K562 (cell line): ENCODE measurements around the gene TIGD7. TPM values are rescaled to one million over a fixed set of nuclear protein-coding genes. Genes with fewer than 3 reads are reported as not detected.

Source experiments
- BCLAF1 ChIP-seq, 2 experiments: fragments of 450-650 bp in 1 of 2; IDR thresholded peaks; 2 replicates each; pipeline ENCODE4 v1.6.1; 2011 to 2017; ENCODE audit warnings: low read depth in 2 of 2, antibody characterized with exemption in 1 of 2, borderline replicate concordance in 1 of 2, low read length in 1 of 2, mild to moderate bottlenecking in 1 of 2, mixed read lengths in 1 of 2; ENCODE audit not compliant: control insufficient read depth in 1 of 2
- CBX2 ChIP-seq: fragments of 200-600 bp; sonication (generic); IDR thresholded peaks from one replicate; pipeline ENCODE4 v1.6.1; 2012; ENCODE audit warnings: mild to moderate bottlenecking, low read length, inconsistent platforms; ENCODE audit not compliant: insufficient read depth, poor library complexity, severe bottlenecking
- CEBPB ChIP-seq: fragments of 450-650 bp; IDR thresholded peaks from 2 replicates; pipeline ENCODE4 v1.6.1; 2016; ENCODE audit warnings: missing genetic modification characterization, missing compliant biosample characterization
- DMBX1 ChIP-seq: fragments of 250-450 bp; sonication (Bioruptor Pico); IDR thresholded peaks from 2 replicates; pipeline ENCODE4 v1.8.0; 2022; ENCODE audit warnings: inconsistent platforms, mild to moderate bottlenecking, moderate library complexity, borderline replicate concordance
- FOXJ2 ChIP-seq: fragments of 200-800 bp; sonication (Bioruptor generic); IDR thresholded peaks from 2 replicates; pipeline ENCODE4 v1.6.1; 2016; ENCODE audit warnings: missing genetic modification characterization, missing compliant biosample characterization
- GABPA ChIP-seq: fragments of 200-800 bp; sonication (Bioruptor generic); conservative IDR thresholded peaks from 2 replicates; pipeline ENCODE4 v1.6.1; 2016; ENCODE audit warnings: low read depth, missing genetic modification characterization, missing compliant biosample characterization
- KDM2B ChIP-seq: fragments of 250-450 bp; sonication (Bioruptor Pico); IDR thresholded peaks from 2 replicates; pipeline ENCODE4 v1.8.0; 2021; ENCODE audit warnings: mild to moderate bottlenecking, moderate library complexity
- RBM22 ChIP-seq: fragments of 200-400 bp; formaldehyde crosslinking; IDR thresholded peaks from 2 replicates; pipeline ENCODE4 v1.6.1; 2018; ENCODE audit warnings: low read length, low read depth; ENCODE audit not compliant: poor library complexity, severe bottlenecking
- SAFB ChIP-seq: fragments of 200-400 bp; formaldehyde crosslinking; IDR thresholded peaks from 2 replicates; pipeline ENCODE4 v1.6.1; 2017; ENCODE audit warnings: low read depth, low read length, borderline replicate concordance
- ZKSCAN3 ChIP-seq: fragments of 250-450 bp; sonication (Bioruptor Pico); IDR thresholded peaks from 2 replicates; pipeline ENCODE4 v1.4.0; 2020
- ZNF311 ChIP-seq: fragments of 250-450 bp; sonication (Bioruptor Pico); IDR thresholded peaks from 2 replicates; pipeline ENCODE4 v1.4.0; 2020; ENCODE audit warnings: mild to moderate bottlenecking, moderate library complexity
- ZNF384 ChIP-seq: IDR thresholded peaks from 2 replicates; pipeline ENCODE4 v1.6.1; 2012; ENCODE audit warnings: low read depth, low read length, improper control_type of control experiment
- ZNF407 ChIP-seq: fragments of 450-650 bp; IDR thresholded peaks from 2 replicates; pipeline ENCODE4 v1.6.1; 2016; ENCODE audit warnings: low read depth
- ZNF408 ChIP-seq: fragments of 250-450 bp; sonication (Bioruptor Pico); IDR thresholded peaks from 2 replicates; pipeline ENCODE4 v1.4.0; 2020; ENCODE audit warnings: low read depth, mild to moderate bottlenecking, moderate library complexity
- ZNF668 ChIP-seq: fragments of 250-450 bp; sonication (Bioruptor Pico); IDR thresholded peaks from 2 replicates; pipeline ENCODE4 v1.8.0; 2022; ENCODE audit warnings: mild to moderate bottlenecking, inconsistent platforms
- polyA plus RNA-seq, 8 experiments: library from polyadenylated mRNA; depleted of rRNA in 4 of 8; stranded (reverse) in 5 of 8; unstranded in 3 of 8; fragments of >200 nt; fragmentation: Nextera tagmentation in 2 of 8; fragmentation: Illumina TruSeq in 1 of 8; extraction: Ambion mirVana in 2 of 8; extraction: Trizol in 1 of 8; gene quantifications; 2 replicates each; pipeline versions ENCODE4 v1.2.1 to v1.2.3, GENCODE V29; 2011 to 2014; ENCODE audit warnings: inconsistent platforms in 1 of 8, missing spikeins in 1 of 8
- total RNA-seq, 7 experiments: library from RNA; depleted of rRNA in 6 of 7; stranded (reverse); fragments of >200 nt in 6 of 7; fragmentation: Illumina TruSeq in 2 of 7; extraction: Trizol in 2 of 7; gene quantifications; 2 replicates each; pipeline versions ENCODE4 v1.2.1 to v1.2.3, GENCODE V29; 2011 to 2021; ENCODE audit warnings: low replicate concordance in 1 of 7

The TIGD7 gene
- total and polyA plus RNA-seq, 9 of the 15 experiments (the other 6 are each of a cell fraction or from before 2014, with no cell fraction given), result 0.84 to 10.7 (median 6.7) TPM

GRCh38 chr16:3305109-3306068 lies at the start of gene TIGD7, which contains the start of gene ZNF75A (continued):
- peak; percentile 25; the same call in 1 of the 2 replicates for TF ChIP-seq ZNF407
- peak; percentile 53 for TF ChIP-seq RBM22
- TF ChIP-seq ZNF311 (CRISPR knock-in tag), result no peak
- TF ChIP-seq DMBX1 (CRISPR knock-in tag), result 0 out of 2 replicates have a peak, but pooled peaks have one; percentile 29
- TF ChIP-seq ZNF384, result no peak
- no peak for TF ChIP-seq ZNF408 (CRISPR knock-in tag)
- TF ChIP-seq GABPA (tag), result peak; percentile 96
- no peak for TF ChIP-seq ZKSCAN3
- TF ChIP-seq CBX2, result no peak
- TF ChIP-seq BCLAF1 (IDR thresholded peaks at IDR 0.05; ENCODE audit: borderline replicate concordance in 1 of 2, control insufficient read depth in 1 of 2, low read depth in 2 of 2, low read length in 1 of 2), result 0 out of 4 replicates have a peak, but pooled peaks of 1 of the 2 experiments have one; percentile 27
- TF ChIP-seq FOXJ2 (tag), result no peak
- TF ChIP-seq CEBPB (tag), result no peak
- peak; percentile 65; the same call in 1 of the 2 replicates for TF ChIP-seq SAFB
- TF ChIP-seq ZNF668, result no peak
- TF ChIP-seq KDM2B (CRISPR knock-in tag), result no peak
